Urinary bladder (tissue), 4 donors: ENCODE results near the gene RARB. TPM values are rescaled to one million over a fixed set of nuclear protein-coding genes. Genes with fewer than 3 reads are reported as not detected.

Experiments
- DNase-seq: peaks from one replicate; pipeline ENCODE4 v3.0.0-alpha.2; 2015; ENCODE audit errors: extremely low spot score
- H3K27ac ChIP-seq: one replicate; pipeline ENCODE4 v1.5.1; 2013; ENCODE audit warnings: low read depth, mild to moderate bottlenecking, moderate library complexity
- H3K36me3 ChIP-seq: one replicate; pipeline ENCODE4 v1.6.1; 2013; ENCODE audit warnings: mild to moderate bottlenecking, moderate library complexity; ENCODE audit not compliant: insufficient read depth
- H3K4me1 ChIP-seq: one replicate; pipeline ENCODE4 v1.6.1; 2013; ENCODE audit warnings: mild to moderate bottlenecking, moderate library complexity; ENCODE audit not compliant: insufficient read depth
- H3K4me3 ChIP-seq: one replicate; pipeline ENCODE4 v1.5.1; 2013; ENCODE audit warnings: low read depth, low read length
- WGBS: extraction: QIAGEN DNeasy Blood & Tissue Kit; methylation state at CpG from one replicate; pipeline ENCODE4 v1.1.7; 2013; 5-methylcytosine and 5-hydroxymethylcytosine counted together
- polyA plus RNA-seq: library from polyadenylated mRNA; stranded (reverse); fragments of 200-250 nt; gene quantifications from one replicate; pipeline ENCODE4 v1.2.3, GENCODE V29; 2013
- total RNA-seq: library from RNA; depleted of rRNA; stranded (reverse); fragments of >200 nt; gene quantifications from one replicate; pipeline ENCODE4 v1.2.3, GENCODE V29; 2014
- donor health status: healthy with polysubstance abuse.
- donor health status: healthy.

Gene RARB
- total and polyA plus RNA-seq, 2 donors, result 12.3 to 70.7 TPM

GRCh38 chr3:25531971-25532370 lies 103.9 kb downstream of the RARB start:
- Histone ChIP-seq H3K4me1 (no peaks in the 10 kb centered on the region), H3K36me3 (no peaks in the 10 kb centered on the region), H3K27ac (no peak overlapping the region), H3K4me3 (no peak overlapping the region)
- no peak for DNase-seq

- Histone ChIP-seq H3K27ac (no peak overlapping the region), H3K36me3 (no peaks in the 10 kb centered on the region), H3K4me3 (no peak overlapping the region), H3K4me1 (no peaks in the 10 kb centered on the region)
- WGBS, result 94% methylated on average over 3 of the region's 3 CpGs
- DNase-seq, result no peak
Observed at GRCh38 chr3:25532431-25533162, 104.5 kb downstream of the RARB start.

- Histone ChIP-seq H3K36me3 (no peaks in the 10 kb centered on the region), H3K4me1 (no peaks in the 10 kb centered on the region), H3K4me3 (no peak overlapping the region), H3K27ac (no peak overlapping the region)
- DNase-seq, result no peak
- 51% methylated on average over 2 of the region's 2 CpGs for WGBS
Observed at GRCh38 chr3:25533399-25533798, 105.3 kb downstream of the RARB start.

- H3K36me3 ChIP-seq, result no peaks in the 10 kb centered on the region
Observed at GRCh38 chr3:25534007-25534406, 105.9 kb downstream of the RARB start.

GRCh38 chr3:25536521-25537391 lies 108.7 kb downstream of the RARB start:
- no peak for DNase-seq
- Histone ChIP-seq H3K27ac (no peak overlapping the region), H3K4me3 (no peak overlapping the region), H3K4me1 (no peaks in the 10 kb centered on the region), H3K36me3 (no peaks in the 10 kb centered on the region)
- WGBS, result 72% methylated on average over 7 of the region's 7 CpGs

More at GRCh38 chr3:25534007-25534406, 105.9 kb downstream of the RARB start:
- Histone ChIP-seq H3K4me1 (no peaks in the 10 kb centered on the region), H3K4me3 (no peak overlapping the region), H3K27ac (no peak overlapping the region)
- no peak for DNase-seq
- 97% methylated on average over 1 of the region's 1 CpG for WGBS

- Histone ChIP-seq H3K27ac (no peak overlapping the region), H3K4me1 (no peaks in the 10 kb centered on the region), H3K36me3 (no peaks in the 10 kb centered on the region), H3K4me3 (no peak overlapping the region)
- DNase-seq, result no peak
- 55% methylated on average over 3 of the region's 3 CpGs for WGBS
Observed at GRCh38 chr3:25537516-25537915, 109.5 kb downstream of the RARB start.

GRCh38 chr3:25540273-25540672 lies 112.2 kb downstream of the RARB start:
- Histone ChIP-seq H3K4me1 (no peaks in the 10 kb centered on the region), H3K27ac (no peak overlapping the region), H3K4me3 (no peak overlapping the region)

GRCh38 chr3:25542492-25543039 lies 114.5 kb downstream of the RARB start:
- Histone ChIP-seq H3K4me1 (no peaks in the 10 kb centered on the region), H3K4me3 (no peak overlapping the region), H3K36me3 (no peaks in the 10 kb centered on the region), H3K27ac (no peak overlapping the region)
- DNase-seq, result no peak
- WGBS, result 61% methylated on average over 1 of the region's 1 CpG

More at GRCh38 chr3:25540273-25540672, 112.2 kb downstream of the RARB start:
- no peaks in the 10 kb centered on the region for H3K36me3 ChIP-seq
- 94% methylated on average over 5 of the region's 5 CpGs for WGBS
- no peak for DNase-seq

- Histone ChIP-seq H3K4me1 (no peaks in the 10 kb centered on the region), H3K36me3 (no peaks in the 10 kb centered on the region), H3K27ac (no peak overlapping the region), H3K4me3 (no peak overlapping the region)
- no peak for DNase-seq
- WGBS, result 100% methylated on average over 1 of the region's 1 CpG
Observed at GRCh38 chr3:25547103-25547502, 119.0 kb downstream of the RARB start.

GRCh38 chr3:25547943-25548674 lies 120.0 kb downstream of the RARB start:
- 33% methylated on average over 1 of the region's 1 CpG for WGBS
- no peaks in the 10 kb centered on the region for H3K4me1 ChIP-seq
- H3K36me3 ChIP-seq, result no peaks in the 10 kb centered on the region
- no peak overlapping the region for H3K4me3 ChIP-seq
- no peak overlapping the region for H3K27ac ChIP-seq
- no peak for DNase-seq

GRCh38 chr3:25548836-25549235 lies 120.8 kb downstream of the RARB start:
- DNase-seq, result no peak
- no peak overlapping the region for H3K27ac ChIP-seq
- WGBS, result 65% methylated on average over 2 of the region's 2 CpGs
- H3K36me3 ChIP-seq, result no peaks in the 10 kb centered on the region
- H3K4me3 ChIP-seq, result no peak overlapping the region
- H3K4me1 ChIP-seq, result no peaks in the 10 kb centered on the region

GRCh38 chr3:25552251-25552650 lies 124.2 kb downstream of the RARB start:
- DNase-seq, result no peak
- 94% methylated on average over 3 of the region's 3 CpGs for WGBS
- no peak overlapping the region for H3K27ac ChIP-seq
- H3K4me1 ChIP-seq, result no peaks in the 10 kb centered on the region
- H3K36me3 ChIP-seq, result no peaks in the 10 kb centered on the region
- no peak overlapping the region for H3K4me3 ChIP-seq

- no peaks in the 10 kb centered on the region for H3K4me1 ChIP-seq
- WGBS, result 94% methylated on average over 7 of the region's 7 CpGs
Observed at GRCh38 chr3:25554376-25554775, 126.3 kb downstream of the RARB start.

More at GRCh38 chr3:25554376-25554775, 126.3 kb downstream of the RARB start:
- H3K36me3 ChIP-seq, result no peaks in the 10 kb centered on the region
- no peak overlapping the region for H3K4me3 ChIP-seq
- no peak overlapping the region for H3K27ac ChIP-seq
- no peak for DNase-seq
